ENCODE results near the gene ATF6B.

DNA sequence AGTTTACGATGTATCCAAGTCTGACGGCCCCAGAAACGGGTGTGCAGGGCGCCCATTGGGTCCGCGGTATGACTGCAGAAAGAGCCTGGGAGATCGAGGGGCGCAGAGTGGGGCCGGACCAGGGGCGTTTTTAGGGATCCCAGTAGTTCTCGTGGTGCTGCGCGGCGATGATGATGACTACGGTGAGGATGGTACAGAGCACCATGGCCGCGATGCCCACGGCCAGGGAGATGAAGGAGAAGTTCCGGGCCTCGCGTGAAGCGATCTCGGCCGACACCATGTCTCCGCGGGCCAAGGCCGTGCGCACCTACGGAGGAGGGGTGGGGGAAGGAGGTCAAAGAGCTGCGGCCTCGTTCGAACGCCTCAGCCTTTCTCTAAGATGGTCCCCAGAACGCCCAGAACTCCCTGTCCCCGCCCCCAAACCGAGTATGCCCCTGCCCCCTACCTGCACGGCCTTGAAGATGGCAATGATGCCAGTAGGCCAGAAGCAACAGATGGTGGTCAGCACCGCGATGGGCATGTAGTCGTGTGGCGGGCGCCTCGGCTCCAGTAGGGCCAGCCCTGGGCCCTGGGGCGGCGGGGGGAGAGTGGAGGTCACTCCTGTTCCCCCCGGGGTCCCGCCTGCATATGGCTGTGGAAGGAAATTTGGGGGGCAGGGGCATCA lies 21.2 kb upstream of the ATF6B start:
- no peak for TF ChIP-seq TAF1 (IDR thresholded peaks at IDR 0.05; ENCODE audit: low read depth)
- no peak for TF ChIP-seq EP300 (IDR thresholded peaks at IDR 0.05; ENCODE audit: borderline replicate concordance)
- no peak for TF ChIP-seq YY1 (IDR thresholded peaks at IDR 0.05; ENCODE audit: low read depth)
- TF ChIP-seq REST (IDR thresholded peaks at IDR 0.05; ENCODE audit: low read depth): no peak
- no peak for TF ChIP-seq MAX (IDR thresholded peaks at IDR 0.05)
- TF ChIP-seq CEBPB (IDR thresholded peaks at IDR 0.05): no peak
- TF ChIP-seq, protein P1, sequence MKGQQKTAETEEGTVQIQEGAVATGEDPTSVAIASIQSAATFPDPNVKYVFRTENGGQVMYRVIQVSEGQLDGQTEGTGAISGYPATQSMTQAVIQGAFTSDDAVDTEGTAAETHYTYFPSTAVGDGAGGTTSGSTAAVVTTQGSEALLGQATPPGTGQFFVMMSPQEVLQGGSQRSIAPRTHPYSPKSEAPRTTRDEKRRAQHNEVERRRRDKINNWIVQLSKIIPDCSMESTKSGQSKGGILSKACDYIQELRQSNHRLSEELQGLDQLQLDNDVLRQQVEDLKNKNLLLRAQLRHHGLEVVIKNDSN (IDR thresholded peaks at IDR 0.05): no peak
- no peak for TF ChIP-seq EGR1 (IDR thresholded peaks at IDR 0.05)
